ENCODE measurements around the gene MTMR10. TPM values are rescaled to one million over a fixed set of nuclear protein-coding genes. Genes with fewer than 3 reads are reported as not detected.

The MTMR10 gene
- polyA plus RNA-seq, 2 of the 4 experiments (the other 2 are of a cell fraction): 11.9 to 23.1 TPM

DNA sequence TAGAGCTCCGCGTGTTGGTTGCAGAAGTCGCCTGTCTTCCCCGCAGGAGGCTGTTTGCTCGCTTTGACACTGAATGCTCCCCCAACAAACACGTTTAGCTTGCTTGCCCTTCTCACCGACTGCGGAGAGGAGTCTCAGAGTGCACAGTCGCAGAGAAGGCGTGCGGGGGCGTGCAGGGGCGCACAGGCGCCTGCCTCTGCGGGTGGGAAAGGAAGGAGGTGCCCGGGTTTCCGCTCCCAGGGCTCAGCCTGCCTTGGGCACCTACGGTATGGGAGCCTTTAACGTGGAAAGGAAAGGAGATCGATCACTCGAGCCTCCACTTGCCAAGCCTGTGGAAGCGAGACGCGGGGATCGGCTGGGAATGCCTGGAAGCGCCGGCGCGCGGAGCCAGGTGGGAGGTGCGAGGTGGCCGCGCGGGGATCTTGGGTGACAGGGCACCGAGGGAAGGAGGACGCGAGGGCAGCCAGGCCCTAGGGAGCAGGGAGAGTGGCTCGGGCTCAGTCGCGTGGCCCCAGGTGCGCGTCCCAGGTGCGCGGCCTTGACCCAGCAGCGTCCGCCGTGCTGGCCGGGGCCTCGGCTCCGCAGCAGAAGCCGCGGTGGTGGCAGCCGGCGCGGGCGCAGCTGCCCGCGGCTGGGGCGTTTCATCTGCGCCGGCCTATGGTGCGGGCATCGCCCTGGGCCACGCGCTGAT is 87.8 kb downstream of the MTMR10 start, which contains the start of gene FAN1 (continued):
- no peak for TF ChIP-seq ZNF302 (CRISPR knock-in tag; IDR thresholded peaks at IDR 0.05)
- TF ChIP-seq CTCF (IDR thresholded peaks at IDR 0.05): no peak
- TF ChIP-seq, protein P1, sequence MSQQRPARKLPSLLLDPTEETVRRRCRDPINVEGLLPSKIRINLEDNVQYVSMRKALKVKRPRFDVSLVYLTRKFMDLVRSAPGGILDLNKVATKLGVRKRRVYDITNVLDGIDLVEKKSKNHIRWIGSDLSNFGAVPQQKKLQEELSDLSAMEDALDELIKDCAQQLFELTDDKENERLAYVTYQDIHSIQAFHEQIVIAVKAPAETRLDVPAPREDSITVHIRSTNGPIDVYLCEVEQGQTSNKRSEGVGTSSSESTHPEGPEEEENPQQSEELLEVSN (IDR thresholded peaks at IDR 0.05; ENCODE audit: borderline replicate concordance, low read depth): peak; percentile 97
- TF ChIP-seq CEBPB (IDR thresholded peaks at IDR 0.05): no peak
- 0 out of 2 replicates have a peak, but pooled peaks have one; percentile 12 for TF ChIP-seq TFCP2L1 (CRISPR knock-in tag; IDR thresholded peaks at IDR 0.05)
- TF ChIP-seq HES2 (IDR thresholded peaks at IDR 0.05): no peak
- peak; percentile 79 for TF ChIP-seq PHF8 (IDR thresholded peaks at IDR 0.05; ENCODE audit: borderline replicate concordance, low read depth)
- TF ChIP-seq JUN (IDR thresholded peaks at IDR 0.05): peak; percentile 85 to 97
- peak; percentile 54 for TF ChIP-seq SMC3 (IDR thresholded peaks at IDR 0.05)

DNA sequence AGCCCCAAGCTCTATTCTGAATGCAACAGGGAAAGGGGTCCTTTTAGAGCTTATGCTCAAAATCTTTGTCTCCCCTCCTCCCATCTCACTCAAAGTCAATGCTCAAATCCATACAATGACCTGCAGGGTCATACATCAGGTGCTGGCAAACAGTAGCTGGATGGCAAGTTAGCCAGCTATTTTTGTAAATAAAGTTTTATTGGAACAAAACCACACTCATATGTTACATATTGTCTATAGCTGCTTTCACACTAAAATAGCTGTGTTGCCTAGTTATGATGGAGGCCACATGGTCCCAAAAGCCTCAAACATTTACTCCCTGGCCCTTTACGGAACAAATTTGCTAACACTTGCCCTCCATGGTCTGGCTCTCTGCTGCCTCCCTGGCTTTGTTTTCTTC is 89.5 kb downstream of the MTMR10 start:
- Histone ChIP-seq H3K4me2 (no peak overlapping the region), H3K4me1 (peaks cover 5% of the 10 kb centered on the region; the same call in 1 of the 3 replicates), H3K27ac (no peak overlapping the region), H3K4me3 (no peak overlapping the region), H3K9me3 (no peaks in the 10 kb centered on the region)
- no peak for TF ChIP-seq HOXB5 (CRISPR knock-in tag; IDR thresholded peaks at IDR 0.05)
- TF ChIP-seq CBX8 (IDR thresholded peaks at IDR 0.05): no peak
- TF ChIP-seq FOSL2 (IDR thresholded peaks at IDR 0.05): no peak
- TF ChIP-seq FOSL2 (CRISPR knock-in tag; IDR thresholded peaks at IDR 0.05): no peak
- FAIRE-seq: no peak
- POLR2A ChIA-PET: no interaction called here
- no peak for DNase-seq (ENCODE audit: low read depth in 1 of 2, low spot score in 1 of 2)
- ATAC-seq: no peak
- CTCF ChIA-PET: interaction anchor here (0.6 to 2.9 kb wide), 4 partner anchors 8 to 586 kb away, joined by 4 to 15 read pairs (median 8); no protein-coding TSS in a partner anchor
- WGBS (ENCODE audit: missing lambda C conversion rate): 100% methylated on average over 1 of the region's 1 CpG

DNA sequence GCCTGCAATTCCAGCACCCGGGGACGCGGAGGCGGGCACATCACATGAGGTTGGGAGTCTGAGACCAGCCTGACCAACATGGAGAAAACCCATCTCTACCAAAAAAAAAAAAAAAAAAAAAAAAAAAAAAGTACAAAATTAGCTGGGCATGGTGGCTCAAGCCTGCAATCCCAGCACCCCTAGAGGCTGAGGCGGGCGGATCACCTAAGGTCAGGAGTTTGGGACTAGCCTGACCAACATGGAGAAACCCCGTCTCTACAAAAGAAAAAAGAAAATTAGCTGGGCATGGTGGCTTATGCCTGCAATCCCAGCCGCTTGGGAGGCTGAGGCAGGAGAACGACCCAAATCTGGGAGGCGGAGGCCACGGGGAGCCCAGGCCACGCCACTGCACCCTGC is 95.2 kb downstream of the MTMR10 start:
- H3K9me3 ChIP-seq: no peaks in the 10 kb centered on the region
- no peak overlapping the region for H3K27ac ChIP-seq
- ATAC-seq (peak in 1 of 2 experiments; percentile 68; a peak in 3 of 6 replicates), FAIRE-seq (no peak), DNase-seq (ENCODE audit: low read depth in 1 of 2, low spot score in 1 of 2) (no peak)
- H3K4me1 ChIP-seq: 0 out of 3 replicates have a peak, but pooled peaks cover 3% of the 10 kb centered on the region
- H3K4me3 ChIP-seq: no peak overlapping the region
- WGBS (ENCODE audit: missing lambda C conversion rate): 86% methylated on average over 12 of the region's 12 CpGs
- CTCF ChIA-PET: interaction anchor here (0.6 to 2.8 kb wide), 4 partner anchors 11 to 984 kb away, joined by 3 to 17 read pairs (median 4); no protein-coding TSS in a partner anchor
- TF ChIP-seq, protein P2, sequence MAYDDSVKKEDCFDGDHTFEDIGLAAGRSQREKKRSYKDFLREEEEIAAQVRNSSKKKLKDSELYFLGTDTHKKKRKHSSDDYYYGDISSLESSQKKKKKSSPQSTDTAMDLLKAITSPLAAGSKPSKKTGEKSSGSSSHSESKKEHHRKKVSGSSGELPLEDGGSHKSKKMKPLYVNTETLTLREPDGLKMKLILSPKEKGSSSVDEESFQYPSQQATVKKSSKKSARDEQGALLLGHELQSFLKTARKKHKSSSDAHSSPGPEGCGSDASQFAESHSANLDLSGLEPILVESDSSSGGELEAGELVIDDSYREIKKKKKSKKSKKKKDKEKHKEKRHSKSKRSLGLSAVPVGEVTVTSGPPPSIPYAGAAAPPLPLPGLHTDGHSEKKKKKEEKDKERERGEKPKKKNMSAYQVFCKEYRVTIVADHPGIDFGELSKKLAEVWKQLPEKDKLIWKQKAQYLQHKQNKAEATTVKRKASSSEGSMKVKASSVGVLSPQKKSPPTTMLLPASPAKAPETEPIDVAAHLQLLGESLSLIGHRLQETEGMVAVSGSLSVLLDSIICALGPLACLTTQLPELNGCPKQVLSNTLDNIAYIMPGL (CRISPR knock-in tag; IDR thresholded peaks at IDR 0.05; ENCODE audit: borderline replicate concordance): no peak
- TF ChIP-seq CBX8 (IDR thresholded peaks at IDR 0.05): no peak
- no peak for TF ChIP-seq FOSB (CRISPR knock-in tag; IDR thresholded peaks at IDR 0.05)
- no peak for TF ChIP-seq FOSL2 (IDR thresholded peaks at IDR 0.05)
- no peak for TF ChIP-seq FOSL2 (CRISPR knock-in tag; IDR thresholded peaks at IDR 0.05)
- TF ChIP-seq, protein P3, sequence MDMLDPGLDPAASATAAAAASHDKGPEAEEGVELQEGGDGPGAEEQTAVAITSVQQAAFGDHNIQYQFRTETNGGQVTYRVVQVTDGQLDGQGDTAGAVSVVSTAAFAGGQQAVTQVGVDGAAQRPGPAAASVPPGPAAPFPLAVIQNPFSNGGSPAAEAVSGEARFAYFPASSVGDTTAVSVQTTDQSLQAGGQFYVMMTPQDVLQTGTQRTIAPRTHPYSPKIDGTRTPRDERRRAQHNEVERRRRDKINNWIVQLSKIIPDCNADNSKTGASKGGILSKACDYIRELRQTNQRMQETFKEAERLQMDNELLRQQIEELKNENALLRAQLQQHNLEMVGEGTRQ (IDR thresholded peaks at IDR 0.05): no peak
- no peak for TF ChIP-seq HOXB13 (CRISPR knock-in tag; IDR thresholded peaks at IDR 0.05; ENCODE audit: low read depth)
- TF ChIP-seq NR3C1 (IDR thresholded peaks at IDR 0.05): no peak
- no peak for TF ChIP-seq CEBPB (IDR thresholded peaks at IDR 0.05)
- no peak for TF ChIP-seq REST (IDR thresholded peaks at IDR 0.05)
- TF ChIP-seq FOXS1 (CRISPR knock-in tag; IDR thresholded peaks at IDR 0.05): no peak
- no peak for TF ChIP-seq TFCP2L1 (CRISPR knock-in tag; IDR thresholded peaks at IDR 0.05)
- TF ChIP-seq HEYL (CRISPR knock-in tag; IDR thresholded peaks at IDR 0.05): no peak
- POLR2A ChIA-PET: no interaction called here
- H3K4me2 ChIP-seq: no peak overlapping the region

Measured in A549 (cell line).